ENCODE data around the gene CNPY3. TPM values are rescaled to one million over a fixed set of nuclear protein-coding genes. Genes with fewer than 3 reads are reported as not detected.
"Not testable (repeated sequence)": the region's sequence is repeated elsewhere in the genome, so short reads cannot be mapped to it uniquely, and the experiment has no call there.

CNPY3 gene
- total RNA-seq, 1 donor from 2014 or later = 63.7 TPM

- TF ChIP-seq, protein P1, sequence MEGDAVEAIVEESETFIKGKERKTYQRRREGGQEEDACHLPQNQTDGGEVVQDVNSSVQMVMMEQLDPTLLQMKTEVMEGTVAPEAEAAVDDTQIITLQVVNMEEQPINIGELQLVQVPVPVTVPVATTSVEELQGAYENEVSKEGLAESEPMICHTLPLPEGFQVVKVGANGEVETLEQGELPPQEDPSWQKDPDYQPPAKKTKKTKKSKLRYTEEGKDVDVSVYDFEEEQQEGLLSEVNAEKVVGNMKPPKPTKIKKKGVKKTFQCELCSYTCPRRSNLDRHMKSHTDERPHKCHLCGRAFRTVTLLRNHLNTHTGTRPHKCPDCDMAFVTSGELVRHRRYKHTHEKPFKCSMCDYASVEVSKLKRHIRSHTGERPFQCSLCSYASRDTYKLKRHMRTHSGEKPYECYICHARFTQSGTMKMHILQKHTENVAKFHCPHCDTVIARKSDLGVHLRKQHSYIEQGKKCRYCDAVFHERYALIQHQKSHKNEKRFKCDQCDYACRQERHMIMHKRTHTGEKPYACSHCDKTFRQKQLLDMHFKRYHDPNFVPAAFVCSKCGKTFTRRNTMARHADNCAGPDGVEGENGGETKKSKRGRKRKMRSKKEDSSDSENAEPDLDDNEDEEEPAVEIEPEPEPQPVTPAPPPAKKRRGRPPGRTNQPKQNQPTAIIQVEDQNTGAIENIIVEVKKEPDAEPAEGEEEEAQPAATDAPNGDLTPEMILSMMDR (IDR thresholded peaks at IDR 0.05) = no peak
- Histone ChIP-seq H3K4me3 (no peak overlapping the region), H3K27ac (no peak overlapping the region), H3K36me3 (peaks cover 56% of the 10 kb centered on the region), H3K4me1 (no peaks in the 10 kb centered on the region), H3K27me3 (no peaks in the 10 kb centered on the region), H3K9me3 (no peaks in the 10 kb centered on the region)
- no peak for ATAC-seq
- no peak for DNase-seq
- intact Hi-C loops (cut with DNase I) = no loop called here
Measured at GRCh38 chr6:42939810-42940167, 10.5 kb downstream of the CNPY3 start.

DNA sequence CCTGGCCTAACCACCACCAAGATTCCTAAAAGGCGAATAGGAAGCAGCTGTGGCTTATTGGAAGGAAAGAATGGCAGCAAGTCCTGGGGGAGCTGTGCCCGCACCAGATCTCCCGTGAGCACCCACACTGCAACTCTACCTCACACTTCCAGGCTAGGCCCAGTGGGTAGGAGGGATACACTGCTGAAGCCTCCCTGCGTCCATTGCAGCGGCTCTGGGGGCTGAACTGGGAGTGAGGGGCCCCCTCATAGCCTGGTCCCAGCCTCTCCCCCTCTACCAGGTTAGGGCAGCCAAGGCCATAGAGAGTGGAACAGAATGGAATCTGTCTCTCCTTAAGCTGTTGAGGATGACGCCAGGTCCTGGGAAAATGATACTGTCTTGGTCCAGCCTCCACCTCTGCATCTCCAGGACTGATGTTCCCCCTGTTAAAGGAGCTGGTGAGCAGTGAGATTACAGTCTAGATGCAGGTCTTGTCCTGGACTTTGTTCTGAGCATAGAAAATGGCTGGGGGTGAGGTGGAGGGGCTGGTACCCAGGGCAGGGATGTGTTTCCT lies 11.3 kb downstream of the CNPY3 start:
- H3K9me3 ChIP-seq = no peaks in the 10 kb centered on the region
- TF ChIP-seq, protein P1 (IDR thresholded peaks at IDR 0.05) = no peak
- no peak overlapping the region for H3K4me3 ChIP-seq
- peaks cover 50% of the 10 kb centered on the region for H3K36me3 ChIP-seq
- no peak for DNase-seq
- intact Hi-C loops (cut with DNase I) = no loop called here
- H3K27me3 ChIP-seq = no peaks in the 10 kb centered on the region
- no peak for ATAC-seq
- no peaks in the 10 kb centered on the region for H3K4me1 ChIP-seq
- H3K27ac ChIP-seq = no peak overlapping the region

DNA sequence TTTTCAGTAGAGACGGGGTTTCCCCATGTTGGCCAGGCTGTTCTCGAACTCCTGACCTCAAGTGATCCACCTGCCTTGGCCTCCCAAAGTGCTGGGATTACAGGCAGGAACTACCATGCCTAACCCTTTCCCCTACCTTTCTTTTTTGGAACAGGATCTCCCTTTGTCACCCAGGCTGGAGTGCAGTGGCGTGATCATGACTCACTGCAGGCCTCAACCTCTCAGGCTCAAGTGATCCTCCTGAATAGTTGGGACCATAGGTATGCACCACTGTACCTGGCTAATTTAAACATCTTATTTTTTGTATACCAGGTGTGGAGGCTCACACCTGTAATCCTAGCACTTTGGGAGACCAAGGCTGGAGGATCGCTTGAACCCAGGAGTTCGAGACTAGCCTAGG lies 12.1 kb downstream of the CNPY3 start:
- H3K27ac ChIP-seq; H3K27me3 ChIP-seq; H3K4me3 ChIP-seq; intact Hi-C loops (cut with DNase I); DNase-seq; H3K4me1 ChIP-seq; H3K9me3 ChIP-seq: not testable (repeated sequence)
- ATAC-seq = peak; percentile 55
- peaks cover 42% of the 10 kb centered on the region for H3K36me3 ChIP-seq

DNA sequence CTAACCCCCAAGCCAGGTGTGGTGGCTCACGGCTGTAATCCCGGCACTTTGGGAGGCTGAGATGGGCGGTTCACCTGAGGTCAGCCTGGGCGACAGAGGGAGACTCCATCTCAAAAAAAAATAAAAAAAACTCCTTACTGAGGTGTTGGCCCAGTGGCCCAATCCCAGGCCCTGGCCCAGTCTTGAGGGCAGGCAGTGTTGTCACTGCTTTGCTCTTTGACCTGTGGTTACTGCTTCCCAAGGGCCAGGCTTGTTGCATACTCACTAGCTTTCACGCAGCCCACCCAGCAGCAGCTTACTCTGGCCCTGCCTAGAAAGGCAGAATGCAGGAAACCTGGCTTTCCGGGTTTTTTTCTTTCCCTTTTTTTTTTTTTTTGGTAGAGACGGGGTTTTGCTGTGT lies 13.2 kb downstream of the CNPY3 start:
- H3K36me3 ChIP-seq = peaks cover 32% of the 10 kb centered on the region
- no peak overlapping the region for H3K27ac ChIP-seq
- intact Hi-C loops (cut with DNase I) = no loop called here
- TF ChIP-seq, protein P1 (IDR thresholded peaks at IDR 0.05) = no peak
- ATAC-seq = no peak
- H3K4me1 ChIP-seq = no peaks in the 10 kb centered on the region
- no peaks in the 10 kb centered on the region for H3K27me3 ChIP-seq
- no peaks in the 10 kb centered on the region for H3K9me3 ChIP-seq
- H3K4me3 ChIP-seq = no peak overlapping the region
- no peak for DNase-seq

- H3K27me3 ChIP-seq = no peaks in the 10 kb centered on the region
- no peaks in the 10 kb centered on the region for H3K4me1 ChIP-seq
- no peak for DNase-seq
- peaks cover 8% of the 10 kb centered on the region for H3K36me3 ChIP-seq
- intact Hi-C loops (cut with DNase I) = no loop called here
- H3K27ac ChIP-seq = no peak overlapping the region
- no peak overlapping the region for H3K4me3 ChIP-seq
- no peak for ATAC-seq
- no peaks in the 10 kb centered on the region for H3K9me3 ChIP-seq
- TF ChIP-seq, protein P1 (IDR thresholded peaks at IDR 0.05) = no peak
Measured at GRCh38 chr6:42947950-42948349, 18.7 kb downstream of the CNPY3 start.

DNA sequence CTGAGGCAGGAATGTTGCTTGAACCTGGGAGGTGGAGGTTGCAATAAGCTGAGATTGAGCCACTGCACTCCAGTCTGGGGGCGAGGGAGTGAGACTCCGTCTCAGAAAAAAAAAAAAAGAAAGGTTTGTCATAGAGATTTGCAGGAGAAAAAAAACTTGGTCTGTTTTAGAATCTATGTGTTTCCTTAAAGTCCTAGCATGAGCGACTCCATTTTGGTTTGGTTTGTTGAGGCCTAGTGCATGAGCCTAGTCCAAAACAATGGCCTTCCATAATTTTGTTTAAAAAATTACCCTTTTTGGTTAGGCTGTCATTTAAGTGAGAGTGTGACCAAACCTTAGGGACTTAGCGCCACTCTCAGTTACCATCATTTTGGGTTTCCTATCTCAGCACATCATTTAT lies 23.1 kb downstream of the CNPY3 start:
- H3K4me1 ChIP-seq = no peaks in the 10 kb centered on the region
- H3K4me3 ChIP-seq = no peak overlapping the region
- no peaks in the 10 kb centered on the region for H3K27me3 ChIP-seq
- H3K36me3 ChIP-seq = no peaks in the 10 kb centered on the region
- no peak overlapping the region for H3K27ac ChIP-seq
- no peak for DNase-seq
- H3K9me3 ChIP-seq = no peaks in the 10 kb centered on the region
- TF ChIP-seq, protein P1 (IDR thresholded peaks at IDR 0.05) = no peak
- no peak for ATAC-seq
- intact Hi-C loops (cut with DNase I) = no loop called here

DNA sequence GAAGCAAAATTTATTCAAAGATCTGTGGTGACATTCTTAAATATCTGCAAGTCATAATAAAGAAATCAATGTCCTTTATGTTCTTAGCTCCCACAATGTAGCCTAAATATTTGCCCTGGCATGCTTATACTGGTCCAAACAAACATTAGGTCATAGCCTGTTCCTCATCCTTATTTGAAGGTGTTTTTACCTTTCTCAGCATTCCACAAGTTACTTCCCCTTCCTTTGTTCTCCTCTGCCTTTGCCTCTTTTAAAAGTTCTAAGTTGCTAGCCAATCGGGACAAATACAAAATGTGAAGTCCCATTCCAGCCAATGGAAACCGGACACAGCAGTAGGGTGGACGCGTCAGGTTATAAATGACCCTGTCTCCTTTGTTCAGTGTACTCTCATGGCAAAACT lies 25.1 kb downstream of the CNPY3 start:
- ATAC-seq; H3K4me3 ChIP-seq; H3K4me1 ChIP-seq; H3K27me3 ChIP-seq; H3K27ac ChIP-seq; intact Hi-C loops (cut with DNase I); H3K9me3 ChIP-seq; DNase-seq; H3K36me3 ChIP-seq: not testable (repeated sequence)
